Dermis lymphatic vessel endothelial cell (primary cell): Measurements from ENCODE around the gene PAQR8. TPM values are rescaled to one million over a fixed set of nuclear protein-coding genes. Genes with fewer than 3 reads are reported as not detected.

Experiments used
- total RNA-seq: library from RNA; depleted of rRNA; stranded (reverse); fragments of >200 nt; gene quantifications from 2 replicates; pipeline ENCODE4 v1.2.1, GENCODE V29; 2014

Gene PAQR8
- 12.1 and 14.5 TPM in 2 replicates for total RNA-seq

GRCh38 chr6:52361945-52362442 is at the start of gene PAQR8:
PAQR8 (plus strand) TSS chr6:52362151; CDS start chr6:52403214, 41,063 bp downstream.

GRCh38 chr6:52419809-52420667 is 58.1 kb downstream of the PAQR8 start, which contains the start of gene EFHC1:
EFHC1 (plus strand) TSS chr6:52420342; CDS start chr6:52420411, 69 bp downstream.

Other genes starting within 250 kb of the PAQR8 start
- gene IL17A, start 175.8 kb upstream of the PAQR8 start, total RNA-seq, result not detected in 2 replicates
- not detected in 2 replicates for gene IL17F, start 117.7 kb upstream of the PAQR8 start, total RNA-seq
- 38.5 and 52.8 TPM in 2 replicates for gene MCM3, start 77.4 kb upstream of the PAQR8 start, total RNA-seq
- gene EFHC1, start 58.2 kb downstream of the PAQR8 start, total RNA-seq, result 5.7 and 12.1 TPM in 2 replicates
- 10.1 and 10.6 TPM in 2 replicates for gene TRAM2, start 214.9 kb downstream of the PAQR8 start, total RNA-seq